ENCODE data around the gene YTHDF1. TPM values are rescaled to one million over a fixed set of nuclear protein-coding genes. Genes with fewer than 3 reads are reported as not detected.

Gene YTHDF1
- total and polyA plus RNA-seq, 2 of the 8 experiments (the other 6 are each of a cell fraction or from before 2014, with no cell fraction given): 32.8 to 66.0 TPM

DNA sequence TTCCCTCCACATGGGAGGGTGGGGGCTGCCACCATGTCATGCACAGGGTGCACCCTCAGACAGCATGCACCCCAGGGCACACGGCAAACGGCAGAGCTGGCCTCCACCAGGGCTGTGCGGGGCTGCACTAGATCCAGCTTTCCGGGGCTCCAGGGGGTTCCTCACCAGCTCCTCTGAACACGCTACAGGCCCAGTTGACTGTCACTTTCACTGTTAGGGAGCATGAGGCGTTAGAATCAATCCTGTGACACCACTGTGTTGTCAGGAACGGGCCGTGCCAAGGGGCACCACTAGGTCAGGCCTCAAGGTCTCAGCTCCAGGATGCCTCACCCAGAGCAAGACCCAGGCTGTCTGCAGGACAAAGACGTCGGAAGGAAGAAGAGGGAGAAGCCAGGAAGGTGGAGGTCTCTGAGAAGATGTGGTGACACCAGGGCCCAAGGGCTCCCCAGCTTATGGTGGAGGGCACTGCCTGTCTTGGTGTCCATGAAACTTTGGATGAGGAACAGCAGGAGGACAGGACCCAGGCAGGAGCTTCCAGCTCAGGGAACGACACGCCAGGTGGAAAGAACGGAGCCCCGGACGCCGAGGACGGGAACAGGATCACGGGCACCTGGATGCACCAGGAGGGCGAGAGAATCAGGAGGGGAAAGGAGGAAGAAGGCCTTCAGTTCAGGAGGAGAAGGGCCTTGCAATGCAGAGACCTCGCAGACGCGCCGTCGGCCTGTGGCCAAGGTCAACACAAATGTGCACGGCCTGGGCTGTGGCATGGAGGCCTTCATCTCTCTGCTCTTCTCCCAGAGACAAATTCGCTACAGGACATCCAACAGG, 49.5 kb downstream of the YTHDF1 start:
- no peak for FAIRE-seq
- 93% methylated on average over 26 of the region's 26 CpGs; no CpG with 5 or more reads in 1 of the 2 experiments for WGBS, 2 experiments (ENCODE audit: extremely low coverage in 1 of 2, insufficient coverage in 1 of 2, insufficient read length in 1 of 2, insufficient replicate concordance in 2 of 2, low coverage in 1 of 2, low lambda C conversion rate in 2 of 2, missing lambda C conversion rate in 1 of 2)
- no peak for TF ChIP-seq JUN (IDR thresholded peaks at IDR 0.05; ENCODE audit: low read depth, low read length)
- TF ChIP-seq PHF8 (conservative IDR thresholded peaks at IDR 0.05; ENCODE audit: low read depth, low read length): no peak
- TF ChIP-seq BCL11A (IDR thresholded peaks at IDR 0.05; ENCODE audit: low read depth in 2 of 2, low read length in 2 of 2): no peak
- TF ChIP-seq, protein P1, sequence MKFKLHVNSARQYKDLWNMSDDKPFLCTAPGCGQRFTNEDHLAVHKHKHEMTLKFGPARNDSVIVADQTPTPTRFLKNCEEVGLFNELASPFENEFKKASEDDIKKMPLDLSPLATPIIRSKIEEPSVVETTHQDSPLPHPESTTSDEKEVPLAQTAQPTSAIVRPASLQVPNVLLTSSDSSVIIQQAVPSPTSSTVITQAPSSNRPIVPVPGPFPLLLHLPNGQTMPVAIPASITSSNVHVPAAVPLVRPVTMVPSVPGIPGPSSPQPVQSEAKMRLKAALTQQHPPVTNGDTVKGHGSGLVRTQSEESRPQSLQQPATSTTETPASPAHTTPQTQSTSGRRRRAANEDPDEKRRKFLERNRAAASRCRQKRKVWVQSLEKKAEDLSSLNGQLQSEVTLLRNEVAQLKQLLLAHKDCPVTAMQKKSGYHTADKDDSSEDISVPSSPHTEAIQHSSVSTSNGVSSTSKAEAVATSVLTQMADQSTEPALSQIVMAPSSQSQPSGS (IDR thresholded peaks at IDR 0.05; ENCODE audit: low read length): no peak
- TF ChIP-seq CHD2 (IDR thresholded peaks at IDR 0.05; ENCODE audit: low read length): no peak
- no peak for TF ChIP-seq KDM1A (IDR thresholded peaks at IDR 0.05; ENCODE audit: borderline replicate concordance, low read length)
- no peak for TF ChIP-seq SP1 (IDR thresholded peaks at IDR 0.05; ENCODE audit: low read depth, low read length)
- TF ChIP-seq NANOG (IDR thresholded peaks at IDR 0.05; ENCODE audit: insufficient read depth, low read depth, low read length, poor library complexity, severe bottlenecking): no peak
- no peak for TF ChIP-seq SAP30 (IDR thresholded peaks at IDR 0.05; ENCODE audit: insufficient read depth, insufficient replicate concordance, low read length)
- TF ChIP-seq TAF1 (IDR thresholded peaks at IDR 0.05; ENCODE audit: low read depth, low read length): no peak

More for the DNA sequence above, 49.5 kb downstream of the YTHDF1 start:
- no peak for DNase-seq (ENCODE audit: low read depth in 1 of 2, low spot score in 2 of 2)
- H2AFZ ChIP-seq (ENCODE audit: low read length): no peak overlapping the region
- no peaks in the 10 kb centered on the region for H4K20me1 ChIP-seq (replicated peaks in 1 of 2; ENCODE audit: control insufficient read depth in 1 of 2, insufficient read depth in 2 of 2, low read length in 2 of 2)
- H2BK15ac ChIP-seq (ENCODE audit: low read length): no peak overlapping the region
- H3K23ac ChIP-seq (ENCODE audit: insufficient read length): no peak overlapping the region
- no peak overlapping the region for H3K18ac ChIP-seq (ENCODE audit: extremely low read depth, low read length)
- no peak overlapping the region for H4K5ac ChIP-seq (ENCODE audit: insufficient read length, low read depth, low read length)
- no peak overlapping the region; the same call in 1 of the 2 replicates for H2BK5ac ChIP-seq (ENCODE audit: low read depth, low read length)
- H3K14ac ChIP-seq (ENCODE audit: insufficient read length): no peak overlapping the region
- no peaks in the 10 kb centered on the region for H3K79me2 ChIP-seq (ENCODE audit: control insufficient read depth in 1 of 2, insufficient read depth in 2 of 2, low read length in 2 of 2)
- CTCF ChIA-PET (ENCODE audit: partially characterized antibody): interaction anchor here (0.7 to 1.7 kb wide), 7 partner anchors 9 to 110 kb away, joined by 3 to 5 read pairs (median 3); no protein-coding TSS in a partner anchor
- peaks cover 0 to 11% (median 6%) of the 10 kb centered on the region in 4 experiments; a peak in 5 of 7 replicates for H3K4me1 ChIP-seq (replicated peaks in 1 of 4; ENCODE audit: control insufficient read depth in 3 of 4, insufficient read depth in 4 of 4, low read length in 3 of 4)
- peak overlapping the region; percentile 73 for H4K91ac ChIP-seq (replicated peaks; ENCODE audit: insufficient read length, low read length)
- no peaks in the 10 kb centered on the region for H3K23me2 ChIP-seq (ENCODE audit: low read depth, low read length)
- H3K36me3 ChIP-seq (ENCODE audit: control insufficient read depth in 2 of 4, insufficient read depth in 4 of 4, low read length in 3 of 4): no peaks in the 10 kb centered on the region
- H2BK12ac ChIP-seq (ENCODE audit: low read depth, low read length): 0 out of 2 replicates have a peak overlapping the region, but pooled peaks have one; percentile 9
- no peak overlapping the region for H2AK5ac ChIP-seq (ENCODE audit: low read depth, low read length)
- H3K4me3 ChIP-seq (ENCODE audit: extremely low read depth in 1 of 4, insufficient read depth in 2 of 4, low read depth in 3 of 4, low read length in 4 of 4): no peak overlapping the region
- H3K9me3 ChIP-seq (ENCODE audit: insufficient read depth in 2 of 2, low read depth in 1 of 2, low read length in 1 of 2): no peaks in the 10 kb centered on the region
- H3K4ac ChIP-seq (replicated peaks; ENCODE audit: insufficient read length, low read depth, low read length): no peak overlapping the region
- POLR2A ChIA-PET (ENCODE audit: partially characterized antibody): interaction anchor here (0.9 to 3.0 kb wide), 3 partner anchors 11 to 63 kb away, joined by 3 to 11 read pairs (median 6); no protein-coding TSS in a partner anchor
- no peak overlapping the region for H3K56ac ChIP-seq (replicated peaks; ENCODE audit: insufficient read length, low read depth, low read length)
- H2BK120ac ChIP-seq (replicated peaks; ENCODE audit: low read depth, low read length): no peak overlapping the region
- no peaks in the 10 kb centered on the region; a peak in 2 of 7 replicates for H3K27me3 ChIP-seq (replicated peaks in 1 of 4; ENCODE audit: control insufficient read depth in 3 of 4, extremely low read depth in 1 of 4, insufficient read depth in 3 of 4, low read length in 3 of 4)
- H3K9ac ChIP-seq (replicated peaks in 1 of 4; ENCODE audit: extremely low read depth in 1 of 4, low read depth in 3 of 4, low read length in 3 of 4): no peak overlapping the region
- H4K8ac ChIP-seq (ENCODE audit: extremely low read depth, insufficient read depth, low read length): no peak overlapping the region
- no peak overlapping the region for H2BK20ac ChIP-seq (ENCODE audit: low read length)
- H3K79me1 ChIP-seq (ENCODE audit: low read depth, low read length): no peaks in the 10 kb centered on the region
- no peak overlapping the region for H3K27ac ChIP-seq (ENCODE audit: low read depth, low read length)
- H3K4me2 ChIP-seq (ENCODE audit: insufficient read depth in 1 of 2, low read depth in 2 of 2, low read length in 2 of 2): no peak overlapping the region

Measured in H1 (cell line).